ENCODE data around the gene GPR50. TPM values are rescaled to one million over a fixed set of nuclear protein-coding genes. Genes with fewer than 3 reads are reported as not detected.

Gene GPR50
- total and polyA plus RNA-seq, 2 of the 4 experiments (the other 2 are of a cell fraction), result not detected

- Histone ChIP-seq H2BK15ac (ENCODE audit: low read depth, low read length) (no peak overlapping the region), H3K18ac (ENCODE audit: low read depth, low read length) (no peak overlapping the region), H2BK120ac (ENCODE audit: low read depth, low read length) (no peak overlapping the region), H3K4me2 (ENCODE audit: low read depth, low read length) (no peak overlapping the region), H2AFZ (replicated peaks; ENCODE audit: low read length, poor library complexity) (no peak overlapping the region), H3K9me3 (ENCODE audit: control insufficient read depth, insufficient read depth, low read length) (peaks cover 13% of the 10 kb centered on the region; the same call in 1 of the 2 replicates), H2BK5ac (ENCODE audit: low read depth, low read length, poor library complexity, severe bottlenecking) (no peak overlapping the region), H3K27me3 (ENCODE audit: control insufficient read depth, insufficient read depth, low read length) (peaks cover 2% of the 10 kb centered on the region), H3K9me1 (ENCODE audit: insufficient read depth, low read length) (no peaks in the 10 kb centered on the region), H2AK9ac (replicated peaks; ENCODE audit: low read depth, low read length, poor library complexity) (no peak overlapping the region), H3K4me3 (ENCODE audit: insufficient read depth, low read depth, low read length) (no peak overlapping the region), H3K9ac (ENCODE audit: low read depth, low read length) (no peak overlapping the region), H2AK5ac (ENCODE audit: low read depth, low read length) (no peak overlapping the region), H3K79me1 (ENCODE audit: low read depth in 1 of 2, low read length in 2 of 2) (no peaks in the 10 kb centered on the region), H2BK20ac (ENCODE audit: low read depth, low read length) (no peak overlapping the region), H4K8ac (ENCODE audit: low read depth in 2 of 2, low read length in 2 of 2) (no peak overlapping the region), H4K91ac (ENCODE audit: insufficient read depth, low read depth, low read length) (no peak overlapping the region), H3K56ac (ENCODE audit: extremely low read depth, insufficient read depth, low read length) (no peak overlapping the region), H3K4ac (ENCODE audit: low read depth, low read length) (no peak overlapping the region), H4K20me1 (ENCODE audit: insufficient read depth, low read length) (no peaks in the 10 kb centered on the region), H3K23ac (ENCODE audit: low read depth, low read length) (no peak overlapping the region), H3K4me1 (ENCODE audit: control insufficient read depth, insufficient read depth, low read length) (no peaks in the 10 kb centered on the region), H3K14ac (replicated peaks; ENCODE audit: low read depth, low read length) (no peak overlapping the region), H4K5ac (ENCODE audit: low read depth, low read length) (no peak overlapping the region), H3K36me3 (ENCODE audit: control insufficient read depth, insufficient read depth, low read length) (no peaks in the 10 kb centered on the region), H3K27ac (ENCODE audit: insufficient read depth, low read length) (no peak overlapping the region)
- DNase-seq (no peak), ATAC-seq (ENCODE audit: low read depth) (no peak)
- ChIA-PET CTCF (no interaction called here), POLR2A (ENCODE audit: unreplicated experiment) (no interaction called here)
- TF ChIP-seq BHLHE40 (IDR thresholded peaks at IDR 0.05; ENCODE audit: low read depth, low read length), result no peak
- no peak for TF ChIP-seq FOS (IDR thresholded peaks at IDR 0.05; ENCODE audit: low read depth, low read length)
- TF ChIP-seq NFE2L2 (IDR thresholded peaks at IDR 0.05; ENCODE audit: low read depth, low read length), result no peak
- TF ChIP-seq CEBPB (IDR thresholded peaks at IDR 0.05; ENCODE audit: low read depth, low read length), result no peak
- no peak for TF ChIP-seq ELK1 (IDR thresholded peaks at IDR 0.05; ENCODE audit: borderline replicate concordance, low read depth, low read length)
- TF ChIP-seq POLR2A (IDR thresholded peaks at IDR 0.05; ENCODE audit: low read depth, low read length), result no peak
- TF ChIP-seq SMC3 (IDR thresholded peaks at IDR 0.05; ENCODE audit: low read depth, low read length), result no peak
- TF ChIP-seq RFX5 (IDR thresholded peaks at IDR 0.05; ENCODE audit: low read depth, low read length), result no peak
- no peak for TF ChIP-seq CTCF (conservative IDR thresholded peaks at IDR 0.05; ENCODE audit: low read depth, low read length)
- no peak for TF ChIP-seq CHD1 (IDR thresholded peaks at IDR 0.05; ENCODE audit: low read depth, low read length)
- TF ChIP-seq MXI1 (IDR thresholded peaks at IDR 0.05; ENCODE audit: borderline replicate concordance, low read depth, low read length), result no peak
- no peak for TF ChIP-seq USF2 (IDR thresholded peaks at IDR 0.05; ENCODE audit: low read depth, low read length)
- no peak for TF ChIP-seq RAD21 (IDR thresholded peaks at IDR 0.05; ENCODE audit: low read length)
- intact Hi-C loops (cut with micrococcal nuclease), result no loop called here
- dilution Hi-C loops (cut with HindIII; ENCODE audit: low sequenced_read_pairs, unreplicated experiment), result no loop called here
- 68% methylated on average over 3 of the region's 37 CpGs; no CpG with 5 or more reads in 1 of the 2 experiments for WGBS, 2 experiments (ENCODE audit: extremely low coverage in 2 of 2, insufficient read length in 1 of 2)
- in situ Hi-C loops (cut with MboI; ENCODE audit: low sequenced_read_pairs), result loop anchor here (25.0 kb wide), 2 partner anchors 513 to 1638 kb away; partner anchors contain the start of gene PRRG3
- no TSS peak for BruUV-seq (replicated peaks)
Measured at GRCh38 chrX:151174581-151175282, 1.7 kb upstream of the GPR50 start.

Measured in IMR-90 (cell line).